WERI-Rb-1 (cell line): ENCODE data around the gene LAMA5.

Source experiments
- DNase-seq: peaks from one replicate; pipeline ENCODE4 v3.0.0-alpha.2; 2020
- H3K27ac ChIP-seq: fragments of 250-450 bp; sonication (Bioruptor Pico); 2 replicates; pipeline ENCODE4 v1.5.1; 2020; ENCODE audit warnings: mild to moderate bottlenecking, moderate library complexity
- H3K27me3 ChIP-seq: fragments of 250-450 bp; sonication (Bioruptor Pico); 2 replicates; pipeline ENCODE4 v1.5.1; 2021; ENCODE audit warnings: mild to moderate bottlenecking, low read depth, moderate library complexity; ENCODE audit not compliant: insufficient read depth, severe bottlenecking
- H3K36me3 ChIP-seq: fragments of 250-450 bp; sonication (Bioruptor Pico); 2 replicates; pipeline ENCODE4 v1.5.1; 2020; ENCODE audit warnings: mild to moderate bottlenecking, moderate library complexity
- H3K4me3 ChIP-seq: 2 replicates; pipeline ENCODE4 v1.5.1; 2011; ENCODE audit warnings: low read depth, mild to moderate bottlenecking, control low read depth, low read length
- H3K9me3 ChIP-seq: fragments of 250-450 bp; sonication (Bioruptor Pico); 2 replicates; pipeline ENCODE4 v1.5.1; 2021; ENCODE audit warnings: mild to moderate bottlenecking, moderate library complexity; ENCODE audit not compliant: severe bottlenecking
- CTCF ChIP-seq: IDR thresholded peaks from 2 replicates; pipeline ENCODE4 v1.5.1; 2011; ENCODE audit warnings: low read depth, mild to moderate bottlenecking, control low read depth, inconsistent platforms, low read length

The LAMA5 gene

GRCh38 chr20:62285151-62285550 is 82.0 kb downstream of the LAMA5 start:
- no peaks in the 10 kb centered on the region for H3K27me3 ChIP-seq
- H3K9me3 ChIP-seq: no peaks in the 10 kb centered on the region
- no peak overlapping the region for H3K27ac ChIP-seq
- no peak for DNase-seq
- H3K4me3 ChIP-seq: no peak overlapping the region
- no peak for TF ChIP-seq CTCF
- H3K36me3 ChIP-seq: peaks cover 46% of the 10 kb centered on the region

- no peaks in the 10 kb centered on the region for H3K27me3 ChIP-seq
- H3K27ac ChIP-seq: no peak overlapping the region
- no peak overlapping the region for H3K4me3 ChIP-seq
- no peak for DNase-seq
- TF ChIP-seq CTCF: no peak
- H3K9me3 ChIP-seq: no peaks in the 10 kb centered on the region
- peaks cover 51% of the 10 kb centered on the region for H3K36me3 ChIP-seq
Observed at GRCh38 chr20:62284448-62284847, 82.7 kb downstream of the LAMA5 start.

GRCh38 chr20:62282877-62283503 is 84.1 kb downstream of the LAMA5 start:
- Histone ChIP-seq H3K27me3 (no peaks in the 10 kb centered on the region), H3K9me3 (no peaks in the 10 kb centered on the region), H3K27ac (no peak overlapping the region), H3K36me3 (peaks cover 52% of the 10 kb centered on the region), H3K4me3 (no peak overlapping the region)
- no peak for TF ChIP-seq CTCF
- no peak for DNase-seq

- H3K4me3 ChIP-seq: no peak overlapping the region
- no peaks in the 10 kb centered on the region for H3K27me3 ChIP-seq
- peaks cover 52% of the 10 kb centered on the region for H3K36me3 ChIP-seq
- no peaks in the 10 kb centered on the region for H3K9me3 ChIP-seq
- no peak for DNase-seq
- H3K27ac ChIP-seq: no peak overlapping the region
- no peak for TF ChIP-seq CTCF
Observed at GRCh38 chr20:62282103-62282502, 85.0 kb downstream of the LAMA5 start.

GRCh38 chr20:62281161-62281933 is 85.8 kb downstream of the LAMA5 start:
- peaks cover 52% of the 10 kb centered on the region for H3K36me3 ChIP-seq
- H3K4me3 ChIP-seq: no peak overlapping the region
- DNase-seq: no peak
- no peaks in the 10 kb centered on the region for H3K27me3 ChIP-seq
- TF ChIP-seq CTCF: no peak
- H3K9me3 ChIP-seq: no peaks in the 10 kb centered on the region
- no peak overlapping the region for H3K27ac ChIP-seq

- no peaks in the 10 kb centered on the region for H3K9me3 ChIP-seq
- no peak overlapping the region for H3K4me3 ChIP-seq
- TF ChIP-seq CTCF: no peak
- no peak for DNase-seq
- peaks cover 49% of the 10 kb centered on the region for H3K36me3 ChIP-seq
- no peaks in the 10 kb centered on the region for H3K27me3 ChIP-seq
- H3K27ac ChIP-seq: no peak overlapping the region
Observed at GRCh38 chr20:62280303-62280702, 86.8 kb downstream of the LAMA5 start.
